M059J (cell line): Measurements from ENCODE around the gene GPR171. TPM values are rescaled to one million over a fixed set of nuclear protein-coding genes. Genes with fewer than 3 reads are reported as not detected.
"Not testable (repeated sequence)": the region's sequence is repeated elsewhere in the genome, so short reads cannot be mapped to it uniquely, and the experiment has no call there.

Experiments
- DNase-seq: peaks from one replicate; pipeline ENCODE4 v3.0.0-alpha.2; 2012; ENCODE audit warnings: low read depth
- total RNA-seq: library from RNA; depleted of rRNA; stranded (reverse); fragments of >200 nt; shearing (Covaris generic); gene quantifications from 2 replicates; pipeline ENCODE4 v1.2.3, GENCODE V29; 2014; rRNA removed

Gene GPR171, protein sequence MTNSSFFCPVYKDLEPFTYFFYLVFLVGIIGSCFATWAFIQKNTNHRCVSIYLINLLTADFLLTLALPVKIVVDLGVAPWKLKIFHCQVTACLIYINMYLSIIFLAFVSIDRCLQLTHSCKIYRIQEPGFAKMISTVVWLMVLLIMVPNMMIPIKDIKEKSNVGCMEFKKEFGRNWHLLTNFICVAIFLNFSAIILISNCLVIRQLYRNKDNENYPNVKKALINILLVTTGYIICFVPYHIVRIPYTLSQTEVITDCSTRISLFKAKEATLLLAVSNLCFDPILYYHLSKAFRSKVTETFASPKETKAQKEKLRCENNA
- not detected in 2 replicates for total RNA-seq

DNA sequence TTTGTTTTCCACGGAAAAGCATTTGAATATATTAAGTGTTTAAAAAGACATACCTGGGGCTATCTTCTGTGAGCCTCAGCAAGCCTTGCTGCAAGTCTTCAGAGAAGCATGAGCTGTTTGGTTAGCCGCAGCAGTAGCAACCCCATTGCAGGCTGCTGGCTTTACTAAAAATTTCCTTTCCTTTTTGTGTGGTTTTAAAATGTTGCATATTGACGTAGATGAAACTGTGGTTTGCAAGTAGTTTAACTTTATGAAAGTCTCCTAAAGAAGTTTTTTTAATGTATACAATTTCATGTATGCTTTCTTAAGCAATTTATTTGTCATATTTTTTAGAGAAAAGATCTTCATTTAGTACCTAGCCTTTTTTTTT lies at the start of gene GPR171:
Gene GPR171 (minus strand): TSS at position 166 of the 370 bp plus-strand sequence. CDS start 3,830 bp downstream, outside the sequence.
- DNase-seq = no peak

DNA sequence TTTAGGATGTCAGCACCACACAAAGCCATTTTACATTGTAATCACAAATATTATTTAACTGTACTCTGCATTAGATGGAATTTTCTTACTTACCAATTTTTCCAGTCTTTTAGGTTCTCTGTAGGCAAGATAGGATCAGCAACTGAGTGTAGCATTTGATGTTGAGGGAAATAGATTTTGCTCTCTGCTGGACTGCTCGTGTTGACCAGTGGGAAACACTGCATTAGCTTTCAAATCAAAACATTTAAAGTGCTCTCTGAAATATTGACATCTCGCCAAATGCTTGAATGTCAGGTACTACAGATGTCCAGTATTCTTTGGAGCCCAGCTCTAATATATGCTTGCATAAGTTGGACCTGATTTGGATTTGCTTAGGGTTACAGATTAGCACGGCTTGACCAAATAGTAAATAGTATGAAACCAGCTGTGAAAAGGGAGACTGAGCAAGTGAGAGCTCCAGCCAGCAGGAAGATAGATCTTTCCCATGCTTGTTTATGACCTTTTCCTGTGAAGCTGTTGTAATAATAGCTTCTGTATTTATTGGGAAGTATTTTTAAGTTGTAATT lies 45.8 kb upstream of the GPR171 start:
- DNase-seq = no peak

DNA sequence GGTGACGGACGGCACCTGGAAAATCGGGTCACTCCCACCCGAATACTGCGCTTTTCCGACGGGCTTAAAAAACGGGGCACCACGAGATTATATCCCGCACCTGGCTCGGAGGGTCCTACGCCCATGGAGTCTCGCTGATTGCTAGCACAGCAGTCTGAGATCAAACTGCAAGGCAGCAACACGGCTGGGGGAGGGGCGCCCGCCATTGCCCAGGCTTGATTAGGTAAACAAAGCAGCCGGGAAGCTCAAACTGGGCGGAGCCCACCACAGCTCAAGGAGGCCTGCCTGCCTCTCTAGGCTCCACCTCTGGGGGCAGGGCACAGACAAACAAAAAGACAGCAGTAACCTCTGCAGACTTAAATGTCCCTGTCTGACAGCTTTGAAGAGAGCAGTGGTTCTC lies 39.0 kb upstream of the GPR171 start:
- not testable (repeated sequence) for DNase-seq

DNA sequence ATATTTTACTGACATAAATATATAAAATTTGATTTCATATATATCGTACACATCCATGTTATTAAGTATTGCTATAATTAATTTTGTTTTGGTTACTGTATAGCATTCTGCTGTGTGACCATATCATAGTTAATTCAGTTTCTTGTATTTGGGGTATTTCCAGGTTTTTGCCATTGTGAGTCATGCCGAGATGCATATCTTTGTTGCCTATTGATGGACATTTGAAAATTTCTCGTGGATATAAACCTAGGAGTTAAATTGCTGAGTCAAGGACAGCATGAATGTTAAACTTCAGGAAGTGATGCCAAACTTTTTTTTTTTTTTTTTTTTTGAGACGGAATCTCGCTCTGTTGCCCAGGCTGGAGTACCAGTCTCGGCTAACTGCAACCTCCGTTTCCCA lies 33.7 kb upstream of the GPR171 start:
- peak; percentile 29 for DNase-seq

DNA sequence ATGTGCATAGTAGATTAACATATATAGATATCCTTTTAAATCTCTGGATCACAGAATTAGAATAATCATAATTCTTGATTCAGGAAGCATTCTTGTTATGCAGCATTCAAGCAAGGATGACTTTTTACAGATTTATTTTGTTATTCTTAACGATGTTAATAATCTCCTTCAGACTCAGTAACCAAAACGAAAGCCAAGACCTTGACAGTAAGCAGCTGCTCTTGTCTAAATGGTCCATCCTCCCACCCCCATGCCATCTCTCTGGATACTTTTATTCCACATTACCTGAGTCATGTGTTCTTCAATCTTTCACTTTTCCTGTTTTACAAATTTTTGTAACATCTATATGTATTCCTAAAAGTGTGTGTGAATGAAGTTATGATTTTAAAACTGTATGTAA lies 33.3 kb upstream of the GPR171 start:
- no peak for DNase-seq

DNA sequence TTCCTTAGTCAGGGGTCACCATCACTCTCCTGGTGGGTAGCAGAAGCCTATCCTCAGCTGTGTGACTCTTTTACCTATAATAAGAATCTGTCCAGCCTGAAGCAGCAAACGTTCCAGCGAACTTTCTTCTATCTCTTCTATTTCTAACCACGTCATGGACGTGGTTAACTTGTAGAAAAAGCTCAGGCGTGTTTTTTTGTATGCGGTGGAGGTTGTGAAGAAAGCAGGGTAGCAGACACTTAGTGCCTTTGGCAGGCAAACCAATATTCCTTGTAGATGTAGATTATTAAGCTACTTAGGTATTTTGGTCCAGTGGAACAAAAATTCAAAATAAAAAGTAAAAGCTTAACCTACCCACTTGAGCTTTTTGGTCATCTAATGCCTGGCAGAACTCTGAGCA lies 31.8 kb upstream of the GPR171 start:
- no peak for DNase-seq

DNA sequence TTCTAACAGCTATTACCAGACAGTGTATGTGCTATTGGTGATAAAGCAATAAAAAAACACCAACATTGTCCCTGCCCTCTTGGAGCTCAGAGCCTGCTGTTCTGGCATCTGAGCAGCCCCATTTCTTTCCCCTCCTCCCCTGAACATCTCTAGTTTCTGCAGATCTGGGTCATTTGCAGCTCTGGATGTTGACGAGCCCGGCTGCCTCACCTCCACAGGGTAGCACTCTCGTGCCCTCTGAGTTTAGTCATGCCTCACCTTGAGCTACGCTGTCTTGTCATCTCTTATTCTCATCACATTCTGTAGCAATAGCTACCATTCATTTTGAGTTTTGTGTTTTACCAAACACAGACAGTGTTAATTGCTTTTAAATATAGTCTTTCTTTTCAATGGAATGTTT lies 30.0 kb upstream of the GPR171 start:
- no peak for DNase-seq

DNA sequence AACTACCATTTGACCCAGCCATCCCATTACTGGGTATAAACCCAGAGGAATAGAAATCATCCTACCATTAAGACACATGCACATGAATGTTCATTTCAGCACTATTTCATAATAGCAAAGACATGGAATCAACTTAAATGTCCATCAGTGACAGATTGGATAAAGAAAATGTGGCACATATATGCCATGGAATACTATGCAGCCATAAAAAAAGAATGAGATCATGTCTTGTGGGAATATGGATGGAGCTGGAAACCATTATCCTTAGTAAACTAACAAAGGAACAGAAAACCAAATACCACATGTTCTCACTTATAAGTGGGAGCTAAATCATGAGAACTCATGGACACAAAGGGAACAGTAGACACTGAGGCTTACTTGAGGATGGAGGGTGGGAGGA lies 29.4 kb upstream of the GPR171 start:
- not testable (repeated sequence) for DNase-seq

DNA sequence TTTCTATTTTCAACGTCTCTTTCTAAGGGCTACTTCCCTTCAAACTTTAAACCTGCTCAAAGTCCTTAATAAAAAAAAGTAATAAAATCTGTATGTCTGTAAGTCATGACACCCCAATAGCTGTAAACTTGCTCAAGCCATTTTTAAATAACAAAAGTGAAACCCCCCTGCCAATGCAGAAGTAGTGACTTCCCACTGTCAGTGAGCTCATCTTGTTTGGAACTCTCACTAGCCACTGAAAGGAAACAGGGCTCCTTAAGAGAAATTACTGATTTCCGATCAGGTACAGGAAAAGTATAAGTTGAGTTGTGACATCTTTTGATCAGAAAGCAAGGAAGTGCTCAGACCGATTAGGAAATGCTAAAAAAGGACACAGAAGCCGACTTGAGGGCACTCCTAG lies 27.6 kb upstream of the GPR171 start:
- DNase-seq = no peak

DNA sequence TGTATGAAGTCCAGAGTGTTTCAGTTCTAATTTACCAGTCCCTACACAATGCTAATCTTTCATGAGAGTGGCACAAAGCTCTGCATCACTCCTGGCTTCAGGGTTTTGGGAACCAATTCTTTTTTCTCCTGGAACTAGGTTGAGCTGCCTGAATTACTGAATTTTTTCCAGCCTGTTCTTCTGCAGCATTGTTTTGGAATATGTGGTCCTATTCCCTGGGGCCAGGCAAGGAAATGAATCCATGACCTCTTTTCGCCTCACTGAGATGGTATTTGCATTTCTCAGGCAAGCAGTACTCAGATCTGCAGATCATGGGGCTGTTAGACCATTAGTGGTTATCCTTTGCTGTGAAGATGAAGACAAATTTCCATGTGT lies 25.6 kb upstream of the GPR171 start:
- peak; percentile 80 for DNase-seq

DNA sequence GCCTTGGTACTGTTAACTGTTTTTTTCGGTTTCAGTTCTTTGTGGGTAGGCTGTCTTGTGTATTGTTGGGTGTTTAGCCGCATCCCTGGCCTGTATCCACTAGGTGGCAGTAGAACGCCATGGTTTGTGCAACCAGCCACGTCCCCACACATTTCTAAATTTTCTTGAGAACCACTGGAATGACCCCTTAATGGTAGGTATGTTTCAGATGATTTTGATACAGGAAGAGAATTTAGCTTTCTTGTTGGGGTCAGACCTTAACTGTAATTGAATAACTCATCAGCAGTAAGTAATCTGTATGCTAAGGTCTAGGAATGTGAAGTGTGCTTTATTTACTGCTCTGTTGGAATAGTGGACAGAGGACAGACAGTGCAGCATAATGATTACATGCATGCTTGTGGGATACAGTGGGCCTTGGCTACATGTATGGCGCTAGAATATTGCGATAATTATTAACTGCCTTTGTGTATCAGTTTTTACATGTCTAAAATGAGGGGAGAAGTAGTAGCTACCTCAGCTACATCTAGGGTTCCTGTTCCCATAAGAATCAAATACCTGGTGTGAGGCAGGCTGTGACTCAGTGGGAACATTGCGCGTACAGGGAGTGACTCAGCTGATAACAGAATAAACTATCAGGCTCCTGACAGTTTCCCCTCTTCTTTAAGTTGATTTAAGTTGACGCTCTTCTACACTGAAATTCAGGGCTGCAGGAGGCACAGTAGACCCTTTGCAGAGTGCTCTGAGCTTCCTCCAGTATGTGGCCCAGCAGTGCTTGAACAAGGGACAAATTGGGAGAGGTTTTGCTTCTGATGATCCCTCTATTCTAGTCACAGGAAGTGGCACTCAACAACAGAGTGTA lies 25.0 kb upstream of the GPR171 start:
- DNase-seq = peak; percentile 88

DNA sequence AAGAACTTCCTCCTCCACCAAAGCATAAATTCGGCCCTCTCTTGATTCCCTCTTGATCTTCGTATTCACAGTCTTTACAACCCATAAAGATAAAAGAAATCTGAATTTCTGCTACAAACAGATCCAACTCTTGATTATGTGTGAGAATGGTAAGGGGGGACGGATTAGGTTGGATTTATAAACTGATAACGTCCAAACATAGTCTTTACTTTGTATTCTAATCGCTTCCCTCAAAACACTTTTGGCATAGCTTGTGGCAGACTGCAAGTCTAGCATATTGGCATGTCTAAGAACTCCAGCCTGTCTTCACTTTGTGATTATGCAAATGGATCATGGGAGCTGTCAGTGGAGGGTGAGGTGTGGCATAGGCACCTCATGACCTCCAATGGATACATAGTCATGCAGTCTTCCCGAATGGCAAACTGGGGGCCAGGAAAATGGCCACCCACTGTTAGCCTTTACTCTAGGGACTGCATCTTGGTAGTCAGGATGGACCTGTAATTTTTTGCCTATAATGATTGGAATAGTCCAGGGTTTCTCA lies 24.3 kb upstream of the GPR171 start:
- DNase-seq = no peak

DNA sequence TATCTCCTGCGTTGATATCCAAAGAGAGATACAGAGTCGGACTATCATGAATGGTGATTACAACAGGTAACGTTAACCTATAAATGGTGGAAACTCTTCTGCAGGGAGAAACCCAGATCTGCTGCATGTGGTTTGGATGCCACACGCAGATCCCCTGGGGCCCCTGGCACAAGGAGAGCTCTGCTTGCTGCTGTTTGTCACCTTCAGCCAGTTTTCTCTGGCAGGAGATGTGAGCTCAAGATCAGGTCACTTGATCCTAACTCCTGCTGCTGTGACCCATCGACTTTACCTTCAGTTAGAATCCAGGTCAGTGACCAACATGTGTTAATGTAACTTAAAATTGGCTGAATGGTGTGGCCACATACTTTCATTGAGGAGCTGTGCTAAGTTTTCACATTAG lies 23.8 kb upstream of the GPR171 start:
- DNase-seq = peak; percentile 31

DNA sequence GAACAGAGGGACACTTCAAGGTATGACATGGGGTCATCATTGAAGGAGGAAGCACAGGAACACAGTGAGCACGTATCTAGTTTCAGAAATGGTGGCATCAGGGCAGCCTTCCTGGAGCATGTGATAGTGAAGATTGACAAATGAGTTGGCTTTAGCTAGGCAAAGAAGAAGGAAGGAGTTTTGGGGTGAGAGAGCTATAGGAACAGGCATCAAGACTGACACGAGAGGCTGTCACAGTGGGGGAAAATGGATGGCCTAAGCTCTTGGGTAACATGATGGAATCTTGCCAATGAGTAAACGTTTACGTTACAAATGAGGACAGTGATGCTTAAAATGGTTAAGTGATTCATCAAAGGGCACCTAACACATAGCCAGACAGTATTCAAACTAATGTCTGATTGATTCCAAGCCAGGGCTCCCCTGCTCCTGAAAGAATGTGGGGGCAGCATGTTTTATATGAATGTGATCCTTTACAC lies 23.1 kb upstream of the GPR171 start:
- peak; percentile 92 for DNase-seq

DNA sequence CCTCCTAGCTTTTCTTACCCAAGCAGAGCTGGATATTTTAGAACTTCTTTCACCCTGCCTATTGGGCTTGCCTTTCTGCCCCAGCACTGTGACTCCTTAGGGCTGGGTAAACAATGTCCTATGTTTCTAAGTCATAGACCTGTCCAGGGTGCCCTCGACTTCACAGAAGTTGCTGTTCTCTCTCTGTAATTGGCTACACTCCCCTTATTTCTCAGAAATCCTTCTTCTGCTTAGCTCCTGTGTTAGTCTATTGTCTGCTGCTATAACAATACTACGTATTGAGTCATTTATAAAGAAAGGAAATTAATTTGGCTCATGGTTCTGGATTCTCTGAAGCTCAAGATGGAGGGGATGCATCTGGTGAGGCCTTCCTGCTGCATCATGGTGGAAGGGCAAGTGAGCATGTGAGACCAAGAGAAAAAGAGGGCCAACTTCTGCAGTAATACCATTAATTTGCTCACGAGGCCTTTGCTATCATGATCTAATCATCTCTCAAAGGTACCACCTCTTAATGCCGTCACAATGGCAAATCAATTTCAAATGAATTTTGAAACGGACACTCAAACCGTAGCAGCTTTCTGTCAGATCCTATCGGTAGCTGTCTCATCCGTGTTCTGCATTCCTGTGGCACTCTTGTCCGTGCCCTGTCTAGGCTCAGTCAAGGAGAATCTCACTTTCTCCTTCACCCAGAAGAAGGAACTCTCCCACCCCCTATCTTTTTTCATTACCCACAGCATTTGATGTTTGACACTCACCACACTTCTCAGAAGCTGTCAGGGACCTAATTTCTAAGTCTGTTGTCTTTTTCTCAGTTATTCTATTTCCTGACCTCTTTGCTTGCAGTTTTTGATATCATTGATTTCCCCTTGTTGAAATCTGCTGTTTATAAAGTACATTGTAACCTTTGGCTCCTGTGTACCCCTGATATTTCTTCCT lies 22.3 kb upstream of the GPR171 start:
- no peak for DNase-seq

DNA sequence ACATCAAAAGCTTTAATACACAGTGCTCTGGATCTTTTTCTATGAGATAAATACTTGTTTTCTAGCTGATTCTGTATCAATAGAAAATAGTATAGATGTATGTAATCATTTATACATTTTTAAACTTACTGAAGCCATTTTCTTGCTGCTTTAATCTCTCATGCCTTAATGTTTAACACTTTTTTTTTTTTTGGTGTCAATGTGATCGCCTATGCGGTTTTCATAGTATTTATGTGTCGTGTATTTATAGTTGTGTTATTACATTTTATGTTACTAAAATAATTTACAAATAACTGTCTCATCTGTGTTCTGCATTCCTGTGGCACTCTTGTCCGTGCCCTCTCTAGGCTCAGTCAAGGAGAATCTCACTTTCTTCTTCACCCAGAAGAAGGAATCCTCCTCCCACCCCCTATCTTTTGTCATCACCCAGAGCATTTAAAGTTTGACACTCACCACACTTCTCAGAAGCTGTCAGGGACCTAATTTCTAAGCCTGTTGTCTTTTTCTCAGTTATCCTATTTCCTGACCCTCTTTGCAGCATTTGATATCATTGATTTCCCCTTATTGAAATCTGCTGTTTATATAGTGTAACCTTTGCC lies 21.4 kb upstream of the GPR171 start:
- DNase-seq = no peak

DNA sequence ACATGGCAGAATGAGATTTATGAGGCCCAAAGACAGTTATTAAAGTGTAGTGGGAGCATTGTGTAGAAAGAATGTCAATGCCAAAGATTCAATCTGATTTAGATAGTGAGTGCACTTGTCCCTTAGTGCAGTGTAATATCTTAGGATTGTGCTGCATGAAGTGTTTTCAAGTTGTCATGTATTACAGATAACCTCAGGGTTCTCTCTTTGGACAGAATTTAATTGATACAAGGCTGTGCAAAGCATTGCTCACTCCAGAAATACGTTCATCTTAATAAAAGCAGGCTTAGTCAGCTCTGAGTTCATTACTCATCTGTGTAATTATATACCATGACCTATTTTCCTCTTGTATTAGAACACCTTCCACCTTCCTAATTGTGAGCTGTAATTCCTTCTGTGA lies 16.0 kb upstream of the GPR171 start:
- peak; percentile 90 for DNase-seq

DNA sequence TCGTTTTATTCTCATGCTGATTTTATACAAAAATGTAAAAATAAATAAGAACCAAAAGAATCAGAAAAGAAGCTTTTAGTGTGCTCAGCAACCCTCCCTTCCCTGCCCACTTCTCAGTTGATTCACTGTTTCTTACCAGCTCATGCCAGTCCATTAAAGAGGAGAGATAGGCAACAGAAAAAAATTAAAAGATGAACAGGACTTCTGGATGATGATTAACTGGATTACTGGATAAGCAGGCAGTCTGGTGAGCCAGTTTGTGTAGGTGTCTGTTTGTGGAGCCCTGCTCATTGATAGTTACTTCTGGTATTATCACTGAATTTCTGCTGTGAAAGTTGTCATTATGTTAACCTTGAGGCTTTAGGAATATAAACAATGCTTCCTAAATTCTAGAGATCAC lies 15.1 kb upstream of the GPR171 start:
- no peak for DNase-seq

DNA sequence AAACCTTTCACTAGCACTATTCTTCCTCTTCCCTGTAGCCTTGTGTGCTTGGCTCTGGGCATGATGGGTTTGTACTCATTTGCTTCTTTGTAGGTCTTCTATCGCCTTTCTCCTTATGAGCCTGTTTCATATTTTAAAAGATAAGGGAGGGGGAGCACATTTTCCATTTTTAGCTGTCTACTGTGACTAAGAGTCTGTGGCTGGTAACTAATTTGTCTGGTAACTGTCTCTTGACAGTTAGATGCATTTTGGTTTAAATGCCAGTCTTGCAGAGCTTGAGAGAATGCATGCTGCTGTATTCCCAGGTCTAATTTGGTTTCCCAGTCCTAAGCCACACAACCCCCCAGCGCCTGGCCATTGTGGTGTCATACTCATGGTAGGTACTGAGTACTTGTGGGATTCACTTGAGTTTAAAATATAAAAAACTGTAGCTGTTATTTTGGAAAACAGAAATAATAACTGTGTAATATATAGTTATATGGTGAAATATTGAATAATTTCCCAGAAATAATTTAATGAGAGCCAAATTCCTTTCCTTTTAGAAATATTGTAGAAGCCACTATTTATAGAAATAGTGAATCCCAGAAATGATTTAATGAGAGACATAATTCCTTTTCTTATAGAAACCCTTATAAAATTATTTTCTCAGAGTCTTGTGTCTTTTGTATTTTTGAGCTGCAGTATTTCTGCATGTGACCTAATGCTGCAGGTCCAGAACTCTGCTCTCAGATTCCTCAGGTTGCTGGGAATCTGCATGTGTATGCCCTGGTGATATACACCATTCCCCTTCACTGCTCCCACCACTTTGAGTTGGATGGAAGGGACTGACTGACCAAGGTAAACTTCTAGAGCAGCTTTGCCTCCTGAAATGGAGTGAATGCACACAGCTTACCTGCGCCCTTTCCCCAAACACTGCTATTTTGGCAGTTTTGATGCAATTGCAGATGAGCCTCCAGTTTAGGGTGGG lies 13.9 kb upstream of the GPR171 start:
- DNase-seq = peak; percentile 69

DNA sequence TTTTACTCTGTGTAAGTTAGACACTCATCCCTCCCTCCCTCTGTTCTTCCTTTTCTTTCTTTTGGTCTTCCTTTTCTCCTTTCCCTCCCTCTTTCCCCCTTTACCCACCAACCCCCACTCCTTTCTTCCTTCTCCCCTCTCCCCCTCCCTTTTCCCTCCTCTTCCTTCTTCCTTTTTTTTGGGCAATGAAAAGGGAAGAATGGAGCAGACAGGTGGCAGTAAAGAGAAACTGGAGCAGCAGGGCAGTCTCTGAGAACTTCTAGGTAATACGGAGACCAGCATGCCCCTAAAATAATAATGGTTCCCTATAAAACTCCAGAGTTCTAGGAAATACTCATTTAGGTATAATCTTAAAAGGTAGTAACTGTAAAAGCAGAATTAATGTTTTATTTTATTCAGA lies 11.4 kb upstream of the GPR171 start:
- DNase-seq = no peak
